Measurements from ENCODE around the gene PPP1R15A. TPM values are rescaled to one million over a fixed set of nuclear protein-coding genes. Genes with fewer than 3 reads are reported as not detected.

Gene PPP1R15A
- total and polyA plus RNA-seq, 2 donors (not counting 3 experiments of a cell fraction or from before 2014, with no cell fraction given) = 42.3 to 67.4 TPM

- H2AFZ ChIP-seq (ENCODE audit: low read depth, low read length) = no peak overlapping the region
- no peaks in the 10 kb centered on the region for H3K9me1 ChIP-seq (replicated peaks; ENCODE audit: control insufficient read depth, extremely low read depth, insufficient read depth, low read length)
- H3K79me2 ChIP-seq (ENCODE audit: control insufficient read depth, insufficient read depth, low read length) = no peaks in the 10 kb centered on the region
- no peak overlapping the region for H3K27ac ChIP-seq (ENCODE audit: insufficient read depth, low read depth, low read length)
- TF ChIP-seq MYC (IDR thresholded peaks at IDR 0.05; ENCODE audit: low read depth, low read length) = no peak
- no peak for TF ChIP-seq FOS (IDR thresholded peaks at IDR 0.05; ENCODE audit: borderline replicate concordance, insufficient read depth, low read length)
- TF ChIP-seq JUN (IDR thresholded peaks at IDR 0.05; ENCODE audit: borderline replicate concordance, insufficient read depth, insufficient read length, low read depth) = no peak
- no peak for TF ChIP-seq POLR2AphosphoS5 (IDR thresholded peaks at IDR 0.05; ENCODE audit: insufficient read depth, low read depth, low read length)
- H4K20me1 ChIP-seq (replicated peaks; ENCODE audit: control insufficient read depth, extremely low read depth, insufficient read depth, low read length) = no peaks in the 10 kb centered on the region
- no peak for FAIRE-seq
- H3K9me3 ChIP-seq (replicated peaks; ENCODE audit: control insufficient read depth, insufficient read depth, low read length) = no peaks in the 10 kb centered on the region
- no peak overlapping the region for H3K4me2 ChIP-seq (ENCODE audit: insufficient read depth, low read length)
- BruUV-seq (replicated peaks) = no TSS peak
- H3K4me1 ChIP-seq (ENCODE audit: control insufficient read depth, extremely low read depth, insufficient read depth, low read length) = no peaks in the 10 kb centered on the region
- intact Hi-C loops (cut with micrococcal nuclease) = no loop called here
- DNase-seq (ENCODE audit: low read depth, low spot score) = no peak
- no peaks in the 10 kb centered on the region for H3K27me3 ChIP-seq (ENCODE audit: control insufficient read depth in 2 of 2, insufficient read depth in 2 of 2, low read length in 2 of 2)
- ChIA-PET POLR2A (interaction anchor here (1.7 kb wide), 1 partner anchor 20 kb away, joined by 4 read pairs; the partner anchor contains the start of gene PPP1R15A), CTCF (interaction anchor here (1.0 to 6.7 kb wide), 5 partner anchors 10 to 118 kb away, joined by 3 to 47 read pairs (median 11); partner anchors contain the start of gene HSD17B14)
- no peak overlapping the region for H3K4me3 ChIP-seq (replicated peaks in 1 of 3; ENCODE audit: insufficient read depth in 1 of 3, low read depth in 1 of 3, low read length in 3 of 3)
- no peak overlapping the region for H3K9ac ChIP-seq (replicated peaks; ENCODE audit: extremely low read depth, insufficient read depth, low read length)
- dilution Hi-C loops (cut with MboI; ENCODE audit: extremely low pct_ligation_motif_present, low sequenced_read_pairs) = no loop called here
- no peaks in the 10 kb centered on the region for H3K36me3 ChIP-seq (ENCODE audit: control insufficient read depth in 2 of 2, extremely low read depth in 1 of 2, insufficient read depth in 2 of 2, low read length in 2 of 2)
These were observed 19.9 kb upstream of the PPP1R15A start for GRCh38 chr19:48852292-48852691.

- ChIA-PET POLR2A (interaction anchor here (1.7 kb wide), 1 partner anchor 18 kb away, joined by 4 read pairs; the partner anchor contains the start of gene PPP1R15A), CTCF (interaction anchor here (0.7 to 6.7 kb wide), 5 partner anchors 8 to 117 kb away, joined by 3 to 47 read pairs (median 11); partner anchors contain the start of gene HSD17B14)
- BruUV-seq (replicated peaks) = no TSS peak
- no peak overlapping the region for H3K9ac ChIP-seq (replicated peaks; ENCODE audit: extremely low read depth, insufficient read depth, low read length)
- no peak overlapping the region for H3K4me3 ChIP-seq (replicated peaks in 1 of 3; ENCODE audit: insufficient read depth in 1 of 3, low read depth in 1 of 3, low read length in 3 of 3)
- dilution Hi-C loops (cut with MboI; ENCODE audit: extremely low pct_ligation_motif_present, low sequenced_read_pairs) (no loop called here), intact Hi-C loops (cut with micrococcal nuclease) (no loop called here)
- H2AFZ ChIP-seq (ENCODE audit: low read depth, low read length) = no peak overlapping the region
- no peak overlapping the region for H3K27ac ChIP-seq (ENCODE audit: insufficient read depth, low read depth, low read length)
- H3K9me1 ChIP-seq (replicated peaks; ENCODE audit: control insufficient read depth, extremely low read depth, insufficient read depth, low read length) = no peaks in the 10 kb centered on the region
- no peaks in the 10 kb centered on the region for H3K79me2 ChIP-seq (ENCODE audit: control insufficient read depth, insufficient read depth, low read length)
- no peak for FAIRE-seq
- H3K36me3 ChIP-seq (ENCODE audit: control insufficient read depth in 2 of 2, extremely low read depth in 1 of 2, insufficient read depth in 2 of 2, low read length in 2 of 2) = no peaks in the 10 kb centered on the region
- H3K4me1 ChIP-seq (ENCODE audit: control insufficient read depth, extremely low read depth, insufficient read depth, low read length) = no peaks in the 10 kb centered on the region
- H3K9me3 ChIP-seq (replicated peaks; ENCODE audit: control insufficient read depth, insufficient read depth, low read length) = no peaks in the 10 kb centered on the region
- TF ChIP-seq EZH2 (IDR thresholded peaks at IDR 0.05; ENCODE audit: borderline replicate concordance, low read depth, low read length, severe bottlenecking) (no peak), FOS (IDR thresholded peaks at IDR 0.05; ENCODE audit: borderline replicate concordance, insufficient read depth, low read length) (no peak), JUN (IDR thresholded peaks at IDR 0.05; ENCODE audit: borderline replicate concordance, insufficient read depth, insufficient read length, low read depth) (no peak), MYC (IDR thresholded peaks at IDR 0.05; ENCODE audit: low read depth, low read length) (no peak), GATA2 (IDR thresholded peaks at IDR 0.05; ENCODE audit: insufficient read depth, insufficient read length, low read depth, low read length) (no peak), CTCF (IDR thresholded peaks at IDR 0.05; ENCODE audit: extremely low read depth in 1 of 2, insufficient read depth in 1 of 2, low read depth in 1 of 2, low read length in 2 of 2) (no peak), POLR2AphosphoS5 (IDR thresholded peaks at IDR 0.05; ENCODE audit: insufficient read depth, low read depth, low read length) (no peak), MAX (IDR thresholded peaks at IDR 0.05; ENCODE audit: insufficient read depth, insufficient read length) (no peak), POLR2A (IDR thresholded peaks at IDR 0.05; ENCODE audit: low read depth, low read length) (no peak)
- DNase-seq (ENCODE audit: low read depth, low spot score) = no peak
- no peaks in the 10 kb centered on the region for H4K20me1 ChIP-seq (replicated peaks; ENCODE audit: control insufficient read depth, extremely low read depth, insufficient read depth, low read length)
- no peaks in the 10 kb centered on the region for H3K27me3 ChIP-seq (ENCODE audit: control insufficient read depth in 2 of 2, insufficient read depth in 2 of 2, low read length in 2 of 2)
- no peak overlapping the region for H3K4me2 ChIP-seq (ENCODE audit: insufficient read depth, low read length)
These were observed 18.7 kb upstream of the PPP1R15A start for GRCh38 chr19:48853483-48853882.

Measured in endothelial cell of umbilical vein (primary cell).